Activated CD8-positive, alpha-beta T cell treated with anti-CD3 and anti-CD28 coated beads, Interleukin-2, amount 10 ng/mL, durations not matched to agents 7 days and 5 days (primary cell): ENCODE results near the gene THADA. TPM values are rescaled to one million over a fixed set of nuclear protein-coding genes. Genes with fewer than 3 reads are reported as not detected.

Experiments used
- ATAC-seq: fragments of 150-1000 bp; cut with Tn5 transposase; one replicate; pipeline ENCODE4 v1.10.0; 2021; ENCODE audit warnings: moderate library complexity
- CTCF ChIA-PET: fragments of 350-600 bp; sonication (Branson Sonifier 250); formaldehyde crosslinking; loops from one replicate; lab custom pipeline; 2021; ENCODE audit warnings: antibody characterized with exemption; lab: Charles Lee
- POLR2A ChIA-PET: fragments of 350-600 bp; sonication (Branson Sonifier 250); formaldehyde crosslinking; loops from one replicate; lab custom pipeline; 2021; ENCODE audit warnings: antibody characterized with exemption; lab: Charles Lee
- DNase-seq: peaks from one replicate; pipeline ENCODE4 v3.0.0-alpha.2; 2020
- H3K27ac Mint-ChIP-seq: one replicate; pipeline ENCODE4 v1.8.0; 2021; ENCODE audit warnings: mild to moderate bottlenecking, mixed read lengths
- H3K27me3 Mint-ChIP-seq: one replicate; pipeline ENCODE4 v1.8.0; 2021; ENCODE audit warnings: low read depth, mixed read lengths
- H3K36me3 Mint-ChIP-seq: one replicate; pipeline ENCODE4 v1.8.0; 2021; ENCODE audit warnings: low read depth, mixed read lengths
- H3K4me1 Mint-ChIP-seq: one replicate; pipeline ENCODE4 v1.8.0; 2021; ENCODE audit warnings: low read depth, mixed read lengths
- H3K4me3 Mint-ChIP-seq: one replicate; pipeline ENCODE4 v1.8.0; 2021; ENCODE audit warnings: mild to moderate bottlenecking, mixed read lengths
- H3K9me3 Mint-ChIP-seq: one replicate; pipeline ENCODE4 v1.8.0; 2022; ENCODE audit warnings: mixed read lengths; ENCODE audit not compliant: insufficient read depth
- total RNA-seq, 2 experiments: library from RNA; stranded (reverse); gene quantifications; one replicate each; pipeline ENCODE4 v1.2.3, GENCODE V29; 2021

THADA gene
- total RNA-seq, 2 experiments from 2014 or later: 27.0 to 31.9 TPM

GRCh38 chr2:43307973-43308372 is 287.9 kb downstream of the THADA start:
- ChIA-PET CTCF (no interaction called here), POLR2A (no interaction called here)
- ATAC-seq (no peak), DNase-seq (no peak)
- no peak overlapping the region for H3K4me3 Mint-ChIP-seq
- peaks cover 8% of the 10 kb centered on the region for H3K36me3 Mint-ChIP-seq
- no peaks in the 10 kb centered on the region for H3K27me3 Mint-ChIP-seq
- H3K4me1 Mint-ChIP-seq: peaks cover 9% of the 10 kb centered on the region
- no peaks in the 10 kb centered on the region for H3K9me3 Mint-ChIP-seq
- no peak overlapping the region for H3K27ac Mint-ChIP-seq

DNA sequence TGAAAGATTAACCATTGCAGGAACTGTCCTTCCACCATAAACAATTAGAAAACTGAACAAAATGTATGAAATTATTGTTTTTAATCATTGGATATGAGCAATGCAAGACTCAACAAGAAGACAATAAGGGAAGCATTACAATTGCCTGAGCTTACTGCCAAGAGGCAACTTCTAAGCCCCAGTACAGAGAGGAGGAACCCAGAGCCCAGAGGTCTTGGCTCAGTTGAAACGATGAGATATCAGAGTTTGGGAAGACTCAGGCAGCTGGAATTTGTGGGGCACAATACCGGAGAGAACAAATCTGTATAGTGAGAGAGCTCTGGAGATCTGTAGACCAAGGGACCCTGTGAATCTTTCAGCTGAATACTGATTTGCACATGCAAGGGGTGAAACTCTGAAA is 288.8 kb downstream of the THADA start:
- Mint-ChIP-seq H3K4me3 (no peak overlapping the region), H3K36me3 (peaks cover 8% of the 10 kb centered on the region), H3K27me3 (no peaks in the 10 kb centered on the region), H3K27ac (no peak overlapping the region), H3K4me1 (peaks cover 11% of the 10 kb centered on the region), H3K9me3 (no peaks in the 10 kb centered on the region)
- no peak for ATAC-seq
- DNase-seq: no peak
- POLR2A ChIA-PET: no interaction called here
- CTCF ChIA-PET: no interaction called here

GRCh38 chr2:43306197-43306596 is 289.6 kb downstream of the THADA start:
- no peak for ATAC-seq
- CTCF ChIA-PET: no interaction called here
- no peaks in the 10 kb centered on the region for H3K27me3 Mint-ChIP-seq

DNA sequence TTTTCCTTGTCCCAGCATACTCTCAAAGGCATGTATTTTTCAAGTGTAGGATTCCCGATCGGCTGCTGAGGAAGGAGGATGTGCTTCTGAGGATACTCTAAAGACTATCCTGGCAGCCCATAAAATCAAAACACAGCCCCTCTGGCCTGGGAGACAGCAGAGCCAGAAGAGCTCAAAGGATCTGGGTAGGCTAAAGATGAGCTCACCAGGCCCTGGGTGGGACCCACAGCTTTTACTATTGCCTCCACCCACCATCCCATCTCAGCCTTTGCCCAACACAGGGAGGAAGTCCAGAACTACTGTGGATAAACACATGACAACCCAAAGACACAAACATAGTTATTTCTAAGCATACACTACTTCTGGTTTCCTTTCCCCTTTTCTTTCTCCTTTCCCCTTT is 290.3 kb downstream of the THADA start:
- no peak overlapping the region for H3K4me3 Mint-ChIP-seq
- peaks cover 6% of the 10 kb centered on the region for H3K36me3 Mint-ChIP-seq
- no peaks in the 10 kb centered on the region for H3K9me3 Mint-ChIP-seq
- ATAC-seq (no peak), DNase-seq (no peak)
- CTCF ChIA-PET: interaction anchor here (1.0 kb wide), 1 partner anchor 9 kb away, joined by 3 read pairs; no protein-coding TSS in a partner anchor
- no peak overlapping the region for H3K27ac Mint-ChIP-seq
- H3K4me1 Mint-ChIP-seq: peaks cover 16% of the 10 kb centered on the region
- H3K27me3 Mint-ChIP-seq: no peaks in the 10 kb centered on the region
- POLR2A ChIA-PET: no interaction called here

More at GRCh38 chr2:43306197-43306596, 289.6 kb downstream of the THADA start:
- no peak for DNase-seq
- Mint-ChIP-seq H3K9me3 (no peaks in the 10 kb centered on the region), H3K36me3 (peaks cover 8% of the 10 kb centered on the region), H3K4me3 (no peak overlapping the region), H3K4me1 (peaks cover 16% of the 10 kb centered on the region), H3K27ac (no peak overlapping the region)
- POLR2A ChIA-PET: no interaction called here

GRCh38 chr2:43305012-43305411 is 290.8 kb downstream of the THADA start:
- Mint-ChIP-seq H3K27ac (no peak overlapping the region), H3K9me3 (no peaks in the 10 kb centered on the region), H3K4me3 (no peak overlapping the region), H3K4me1 (peaks cover 18% of the 10 kb centered on the region), H3K36me3 (peaks cover 4% of the 10 kb centered on the region), H3K27me3 (no peaks in the 10 kb centered on the region)
- DNase-seq (no peak), ATAC-seq (no peak)
- ChIA-PET POLR2A (no interaction called here), CTCF (interaction anchor here (1.0 kb wide), 1 partner anchor 9 kb away, joined by 3 read pairs; no protein-coding TSS in a partner anchor)

DNA sequence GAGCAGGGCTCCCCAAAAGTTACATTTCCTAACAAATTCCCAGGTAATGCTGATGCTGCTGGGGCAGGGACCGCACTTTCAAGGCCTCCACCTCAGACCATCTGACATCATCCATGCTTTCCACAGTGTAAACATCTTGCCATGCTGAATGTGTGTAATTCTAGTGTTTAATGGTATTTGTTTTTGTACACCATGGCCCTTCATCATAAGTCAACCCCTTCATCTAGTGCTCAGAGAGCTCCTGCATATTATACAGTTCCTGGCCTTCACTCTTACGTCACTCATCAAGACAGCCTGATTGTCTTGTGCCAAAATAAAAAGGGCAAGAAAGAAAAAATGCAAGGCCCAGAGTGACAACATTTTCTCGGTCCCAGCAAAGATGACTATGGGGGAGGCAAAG is 291.9 kb downstream of the THADA start:
- CTCF ChIA-PET: interaction anchor here (1.0 kb wide), 1 partner anchor 10 kb away, joined by 3 read pairs; no protein-coding TSS in a partner anchor
- H3K4me3 Mint-ChIP-seq: no peak overlapping the region
- no peak for ATAC-seq
- H3K27me3 Mint-ChIP-seq: no peaks in the 10 kb centered on the region
- H3K27ac Mint-ChIP-seq: no peak overlapping the region
- H3K4me1 Mint-ChIP-seq: peaks cover 18% of the 10 kb centered on the region
- POLR2A ChIA-PET: no interaction called here
- peaks cover 4% of the 10 kb centered on the region for H3K36me3 Mint-ChIP-seq
- no peaks in the 10 kb centered on the region for H3K9me3 Mint-ChIP-seq
- no peak for DNase-seq

DNA sequence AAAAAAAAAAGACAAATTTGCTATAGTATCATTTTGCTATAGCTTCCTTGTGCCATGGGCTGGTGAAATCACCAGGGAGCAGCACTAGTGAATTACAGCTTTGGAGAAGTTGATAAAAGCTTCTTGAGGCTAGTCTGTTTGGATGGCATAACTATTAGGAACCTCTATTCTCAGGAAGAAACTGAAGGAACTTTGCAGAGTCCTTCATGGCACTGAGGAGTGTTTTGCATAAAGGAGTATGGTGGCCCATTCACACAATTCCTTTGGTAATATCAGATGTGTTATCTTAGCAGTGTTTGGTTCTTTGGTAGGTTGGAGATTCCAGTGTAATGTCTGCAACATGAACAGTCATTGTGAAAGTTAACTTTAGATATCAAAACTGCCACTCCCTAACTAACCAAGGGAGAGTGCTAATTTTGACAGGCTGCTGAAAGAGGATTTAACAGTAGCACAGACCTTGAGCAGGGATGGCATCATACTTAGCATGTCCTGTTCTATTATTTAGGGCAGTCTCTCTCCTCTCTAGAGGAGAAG is 292.8 kb downstream of the THADA start:
- CTCF ChIA-PET: interaction anchor here (0.6 to 3.3 kb wide), 4 partner anchors 9 to 293 kb away, joined by 3 to 7 read pairs (median 3); no protein-coding TSS in a partner anchor
- POLR2A ChIA-PET: no interaction called here
- no peak overlapping the region for H3K27ac Mint-ChIP-seq

GRCh38 chr2:43302182-43302960 is 293.5 kb downstream of the THADA start:
- POLR2A ChIA-PET: no interaction called here

More for the DNA sequence above, 292.8 kb downstream of the THADA start:
- ATAC-seq (no peak), DNase-seq (no peak)
- Mint-ChIP-seq H3K36me3 (peaks cover 4% of the 10 kb centered on the region), H3K9me3 (no peaks in the 10 kb centered on the region), H3K27me3 (no peaks in the 10 kb centered on the region), H3K4me1 (peaks cover 18% of the 10 kb centered on the region), H3K4me3 (no peak overlapping the region)

GRCh38 chr2:43300781-43301583 is 294.9 kb downstream of the THADA start:
- no peak overlapping the region for H3K27ac Mint-ChIP-seq
- H3K4me3 Mint-ChIP-seq: no peak overlapping the region
- H3K27me3 Mint-ChIP-seq: no peaks in the 10 kb centered on the region
- H3K9me3 Mint-ChIP-seq: no peaks in the 10 kb centered on the region
- ChIA-PET POLR2A (no interaction called here), CTCF (interaction anchor here (3.3 kb wide), 1 partner anchor 184 kb away, joined by 7 read pairs; no protein-coding TSS in a partner anchor)
- H3K4me1 Mint-ChIP-seq: peaks cover 18% of the 10 kb centered on the region
- ATAC-seq: no peak
- no peak for DNase-seq
- peaks cover 4% of the 10 kb centered on the region for H3K36me3 Mint-ChIP-seq

More at GRCh38 chr2:43302182-43302960, 293.5 kb downstream of the THADA start:
- Mint-ChIP-seq H3K4me1 (peaks cover 18% of the 10 kb centered on the region), H3K27ac (no peak overlapping the region), H3K9me3 (no peaks in the 10 kb centered on the region), H3K27me3 (no peaks in the 10 kb centered on the region), H3K4me3 (no peak overlapping the region), H3K36me3 (peaks cover 4% of the 10 kb centered on the region)
- ATAC-seq (no peak), DNase-seq (no peak)
- CTCF ChIA-PET: interaction anchor here (0.6 to 3.3 kb wide), 4 partner anchors 8 to 294 kb away, joined by 3 to 7 read pairs (median 3); no protein-coding TSS in a partner anchor

DNA sequence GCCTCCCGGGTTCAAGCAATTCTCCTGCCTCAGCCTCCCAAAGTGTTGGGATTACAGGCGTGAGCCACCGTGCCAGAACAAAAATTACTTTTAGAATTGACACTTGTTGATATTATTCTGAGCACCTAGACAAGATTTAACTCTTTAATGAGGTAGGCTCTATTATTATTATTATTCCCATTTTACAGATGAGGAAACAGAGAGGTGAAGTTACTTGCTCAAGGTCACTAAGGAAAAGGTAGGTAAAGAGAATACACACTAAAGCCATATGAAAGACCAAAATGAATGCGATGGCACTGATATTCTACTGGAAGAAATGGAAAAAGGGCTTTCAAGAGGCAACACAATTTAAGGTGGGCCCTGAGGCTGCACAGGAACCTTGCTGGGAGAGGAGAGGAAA is 295.6 kb downstream of the THADA start:
- DNase-seq (no peak), ATAC-seq (no peak)
- Mint-ChIP-seq H3K27me3 (no peaks in the 10 kb centered on the region), H3K9me3 (no peaks in the 10 kb centered on the region), H3K4me3 (no peak overlapping the region), H3K36me3 (peaks cover 4% of the 10 kb centered on the region), H3K4me1 (peaks cover 18% of the 10 kb centered on the region), H3K27ac (no peak overlapping the region)
- ChIA-PET CTCF (interaction anchor here (3.3 kb wide), 1 partner anchor 184 kb away, joined by 7 read pairs; no protein-coding TSS in a partner anchor), POLR2A (no interaction called here)

DNA sequence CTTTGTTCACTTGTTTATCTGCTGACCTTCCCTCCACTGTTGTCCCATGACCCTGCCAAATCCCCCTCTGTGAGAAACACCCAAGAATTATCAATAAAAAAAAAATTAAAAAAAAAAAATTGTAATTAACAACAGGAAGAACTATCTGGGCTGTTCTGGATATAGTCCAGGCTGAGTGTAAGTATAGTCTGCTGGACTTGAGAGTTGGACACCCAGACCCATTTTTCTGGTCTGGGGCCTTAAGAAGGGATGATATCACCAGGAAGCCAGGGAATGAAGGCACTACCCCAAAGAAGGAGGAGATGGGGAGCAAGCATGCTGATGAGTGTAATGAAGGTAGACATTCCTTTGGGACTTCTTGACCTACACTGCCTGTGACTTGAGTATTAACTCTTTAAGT is 297.3 kb downstream of the THADA start:
- no peaks in the 10 kb centered on the region for H3K9me3 Mint-ChIP-seq
- no peaks in the 10 kb centered on the region for H3K27me3 Mint-ChIP-seq
- peaks cover 2% of the 10 kb centered on the region for H3K36me3 Mint-ChIP-seq
- H3K4me1 Mint-ChIP-seq: peaks cover 25% of the 10 kb centered on the region
- DNase-seq: no peak
- H3K27ac Mint-ChIP-seq: no peak overlapping the region
- no peak for ATAC-seq
- ChIA-PET CTCF (no interaction called here), POLR2A (no interaction called here)
- H3K4me3 Mint-ChIP-seq: no peak overlapping the region
